ENCODE data around the gene COBLL1.
"Not testable (repeated sequence)": the region's sequence is repeated elsewhere in the genome, so short reads cannot be mapped to it uniquely, and the experiment has no call there.

GRCh38 chr2:164866381-164866780, 24.8 kb upstream of the COBLL1 start:
- not testable (repeated sequence) for TF ChIP-seq EZH2 (IDR thresholded peaks at IDR 0.05); POLR2AphosphoS5 (IDR thresholded peaks at IDR 0.05; ENCODE audit: borderline replicate concordance, low read depth, low read length)
